Mesothelial cell of epicardium (in vitro differentiated cells): Measurements from ENCODE around the gene CORT. TPM values are rescaled to one million over a fixed set of nuclear protein-coding genes. Genes with fewer than 3 reads are reported as not detected.
"Not testable (repeated sequence)": the region's sequence is repeated elsewhere in the genome, so short reads cannot be mapped to it uniquely, and the experiment has no call there.

Experiments
- DNase-seq, 2 experiments: peaks; one replicate each; pipeline ENCODE4 v3.0.0; 2021; ENCODE audit warnings: low spot score in 2 of 2; ENCODE audit not compliant: unreplicated experiment in 2 of 2
- H3K27ac Mint-ChIP-seq: 2 replicates; pipeline ENCODE4 v1.8.0; 2021; ENCODE audit warnings: mixed read lengths
- H3K27me3 Mint-ChIP-seq: 2 replicates; pipeline ENCODE4 v1.8.0; 2021; ENCODE audit warnings: low read depth, mixed read lengths
- H3K36me3 Mint-ChIP-seq: 2 replicates; pipeline ENCODE4 v1.8.0; 2021; ENCODE audit warnings: mixed read lengths
- H3K4me1 Mint-ChIP-seq: 2 replicates; pipeline ENCODE4 v1.8.0; 2021; ENCODE audit warnings: mixed read lengths
- H3K4me3 Mint-ChIP-seq: 2 replicates; pipeline ENCODE4 v1.8.0; 2021; ENCODE audit warnings: mild to moderate bottlenecking, moderate library complexity, mixed read lengths
- H3K9me3 Mint-ChIP-seq: 2 replicates; pipeline ENCODE4 v1.8.0; 2021; ENCODE audit warnings: mixed read lengths
- CTCF ChIP-seq: fragments of 200-600 bp; sonication (generic); IDR thresholded peaks from one replicate; pipeline ENCODE4 v1.5.0; 2021; ENCODE audit warnings: antibody characterized with exemption; ENCODE audit not compliant: unreplicated experiment
- total RNA-seq: library from RNA; stranded (reverse); gene quantifications from 3 replicates; pipeline ENCODE4 v1.2.1, GENCODE V29; 2021

The CORT gene
- total RNA-seq, 1 donor from 2014 or later = 0.83 TPM

- no peak for TF ChIP-seq CTCF
- peak overlapping the region; percentile 76 for H3K27ac Mint-ChIP-seq
- H3K4me3 Mint-ChIP-seq = no peak overlapping the region
- H3K4me1 Mint-ChIP-seq = peaks cover 22% of the 10 kb centered on the region
- no peaks in the 10 kb centered on the region for H3K27me3 Mint-ChIP-seq
- DNase-seq = no peak
- no peaks in the 10 kb centered on the region for H3K9me3 Mint-ChIP-seq
- peaks cover 3% of the 10 kb centered on the region for H3K36me3 Mint-ChIP-seq
These were observed 6.2 kb downstream of the CORT start for GRCh38 chr1:10456048-10456447.

- Mint-ChIP-seq H3K27ac (peak overlapping the region; percentile 88), H3K36me3 (peaks cover 9% of the 10 kb centered on the region), H3K9me3 (no peaks in the 10 kb centered on the region), H3K27me3 (no peaks in the 10 kb centered on the region), H3K4me1 (peaks cover 16% of the 10 kb centered on the region), H3K4me3 (no peak overlapping the region)
- DNase-seq = no peak
- no peak for TF ChIP-seq CTCF
These were observed 6.8 kb downstream of the CORT start for GRCh38 chr1:10456661-10457060.

GRCh38 chr1:10457462-10457861 lies 7.6 kb downstream of the CORT start:
- H3K4me3 Mint-ChIP-seq, H3K27me3 Mint-ChIP-seq, DNase-seq, H3K9me3 Mint-ChIP-seq: not testable (repeated sequence)
- Mint-ChIP-seq H3K36me3 (peaks cover 13% of the 10 kb centered on the region), H3K4me1 (peaks cover 14% of the 10 kb centered on the region), H3K27ac (peak overlapping the region; percentile 43)

- TF ChIP-seq CTCF = no peak
- peaks cover 14% of the 10 kb centered on the region for H3K4me1 Mint-ChIP-seq
- H3K27ac Mint-ChIP-seq = peak overlapping the region; percentile 43
- H3K27me3 Mint-ChIP-seq = no peaks in the 10 kb centered on the region
- DNase-seq = no peak
- H3K36me3 Mint-ChIP-seq = peaks cover 17% of the 10 kb centered on the region
- H3K9me3 Mint-ChIP-seq = no peaks in the 10 kb centered on the region
- H3K4me3 Mint-ChIP-seq = no peak overlapping the region
These were observed 8.0 kb downstream of the CORT start for GRCh38 chr1:10457875-10458274.

GRCh38 chr1:10459184-10459583 lies 9.4 kb downstream of the CORT start:
- H3K27me3 Mint-ChIP-seq = no peaks in the 10 kb centered on the region
- TF ChIP-seq CTCF = no peak
- peaks cover 25% of the 10 kb centered on the region for H3K36me3 Mint-ChIP-seq
- H3K4me1 Mint-ChIP-seq = peaks cover 14% of the 10 kb centered on the region
- peak overlapping the region; percentile 87 for H3K27ac Mint-ChIP-seq
- H3K4me3 Mint-ChIP-seq = no peak overlapping the region
- no peaks in the 10 kb centered on the region for H3K9me3 Mint-ChIP-seq
- no peak for DNase-seq

GRCh38 chr1:10467078-10467477 lies 17.2 kb downstream of the CORT start:
- no peak for TF ChIP-seq CTCF
- Mint-ChIP-seq H3K4me3 (no peak overlapping the region), H3K27me3 (no peaks in the 10 kb centered on the region), H3K9me3 (no peaks in the 10 kb centered on the region), H3K27ac (no peak overlapping the region), H3K4me1 (peaks cover 11% of the 10 kb centered on the region), H3K36me3 (peaks cover 37% of the 10 kb centered on the region)
- DNase-seq = no peak
